SK-N-SH treated with all-trans-retinoic acid at 6 μM for 48 hours (cell line): Measurements from ENCODE around the gene GOLT1A.

Experiments
- ATAC-seq: fragments of 200-7000 bp; cut with Tn5 transposase; 3 replicates; pipeline ENCODE4 v1.9.1; 2020; ENCODE audit warnings: mild to moderate bottlenecking, moderate library complexity
- ARNTL ChIP-seq: fragments of 450-650 bp; formaldehyde crosslinking; IDR thresholded peaks from 2 replicates; pipeline ENCODE4 v1.5.0; 2020; ENCODE audit warnings: low read depth, mild to moderate bottlenecking, moderate library complexity, borderline replicate concordance
- BACH2 ChIP-seq: fragments of 250-450 bp; sonication (Bioruptor Pico); IDR thresholded peaks from 2 replicates; pipeline ENCODE4 v1.9.0; 2021; ENCODE audit warnings: mild to moderate bottlenecking, borderline replicate concordance
- CREB5 ChIP-seq: fragments of 250-450 bp; sonication (Bioruptor Pico); IDR thresholded peaks from 2 replicates; pipeline ENCODE4 v1.5.1; 2020; ENCODE audit warnings: low read depth, mild to moderate bottlenecking, moderate library complexity
- CSDC2 ChIP-seq: fragments of 250-450 bp; sonication (Bioruptor Pico); IDR thresholded peaks from 2 replicates; pipeline ENCODE4 v1.5.0; 2020; ENCODE audit warnings: mild to moderate bottlenecking, moderate library complexity
- ESRRG ChIP-seq: fragments of 250-450 bp; sonication (Bioruptor Pico); IDR thresholded peaks from 2 replicates; pipeline ENCODE4 v1.6.1; 2021; ENCODE audit warnings: mild to moderate bottlenecking
- GLIS3 ChIP-seq: fragments of 250-450 bp; sonication (Bioruptor Pico); IDR thresholded peaks from 2 replicates; pipeline ENCODE4 v1.5.0; 2020; ENCODE audit warnings: mild to moderate bottlenecking, moderate library complexity
- OSR1 ChIP-seq: fragments of 250-450 bp; sonication (Bioruptor Pico); IDR thresholded peaks from 2 replicates; pipeline ENCODE4 v1.8.0; 2022; ENCODE audit warnings: moderate library complexity, mild to moderate bottlenecking, inconsistent platforms
- PATZ1 ChIP-seq: fragments of 250-450 bp; sonication (Bioruptor Pico); IDR thresholded peaks from 2 replicates; pipeline ENCODE4 v1.8.0; 2020; ENCODE audit warnings: mild to moderate bottlenecking, moderate library complexity, borderline replicate concordance
- POU6F1 ChIP-seq: fragments of 250-450 bp; sonication (Bioruptor Pico); IDR thresholded peaks from 2 replicates; pipeline ENCODE4 v1.8.0; 2021; ENCODE audit warnings: low read depth, mild to moderate bottlenecking, moderate library complexity, borderline replicate concordance
- PPARA ChIP-seq: fragments of 250-450 bp; sonication (Bioruptor Pico); IDR thresholded peaks from 2 replicates; pipeline ENCODE4 v1.5.0; 2020; ENCODE audit warnings: mild to moderate bottlenecking, borderline replicate concordance
- RARB ChIP-seq: fragments of 250-450 bp; sonication (Bioruptor Pico); IDR thresholded peaks from 2 replicates; pipeline ENCODE4 v1.8.0; 2021; ENCODE audit warnings: mild to moderate bottlenecking, moderate library complexity
- SNAI2 ChIP-seq: fragments of 250-450 bp; sonication (Bioruptor Pico); IDR thresholded peaks from 2 replicates; pipeline ENCODE4 v1.5.0; 2020; ENCODE audit warnings: mild to moderate bottlenecking, moderate library complexity
- TCF4 ChIP-seq: fragments of 250-450 bp; sonication (Bioruptor Pico); IDR thresholded peaks from 2 replicates; pipeline ENCODE4 v1.8.0; 2021; ENCODE audit warnings: mild to moderate bottlenecking, moderate library complexity, borderline replicate concordance
- TOX ChIP-seq: fragments of 250-450 bp; sonication (Bioruptor Pico); IDR thresholded peaks from 2 replicates; pipeline ENCODE4 v1.8.0; 2021; ENCODE audit warnings: mild to moderate bottlenecking, moderate library complexity, borderline replicate concordance
- TSHZ2 ChIP-seq: fragments of 250-450 bp; sonication (Bioruptor Pico); IDR thresholded peaks from 2 replicates; pipeline ENCODE4 v1.5.0; 2020; ENCODE audit warnings: mild to moderate bottlenecking, moderate library complexity
- ZC3H10 ChIP-seq: fragments of 250-450 bp; sonication (Bioruptor Pico); IDR thresholded peaks from 2 replicates; pipeline ENCODE4 v1.5.1; 2021; ENCODE audit warnings: mild to moderate bottlenecking, moderate library complexity
- ZFP3 ChIP-seq: fragments of 250-450 bp; sonication (Bioruptor Pico); IDR thresholded peaks from 2 replicates; pipeline ENCODE4 v1.5.0; 2020; ENCODE audit warnings: mild to moderate bottlenecking, moderate library complexity
- ZFP30 ChIP-seq: fragments of 450-650 bp; formaldehyde crosslinking; IDR thresholded peaks from 2 replicates; pipeline ENCODE4 v1.5.0; 2022; ENCODE audit warnings: mild to moderate bottlenecking, moderate library complexity
- ZNF565 ChIP-seq: fragments of 450-650 bp; formaldehyde crosslinking; conservative IDR thresholded peaks from 2 replicates; pipeline ENCODE4 v1.5.0; 2020; ENCODE audit warnings: low read depth, mild to moderate bottlenecking, moderate library complexity
- ZNF70 ChIP-seq: fragments of 450-650 bp; formaldehyde crosslinking; IDR thresholded peaks from 2 replicates; pipeline ENCODE4 v1.5.0; 2020; ENCODE audit warnings: mild to moderate bottlenecking, moderate library complexity
- ZNF8 ChIP-seq: fragments of 450-650 bp; formaldehyde crosslinking; IDR thresholded peaks from 2 replicates; pipeline ENCODE4 v1.5.0; 2020; ENCODE audit warnings: mild to moderate bottlenecking, moderate library complexity
- TF ChIP-seq, protein P1 (sequence below): fragments of 250-450 bp; sonication (Bioruptor Pico); IDR thresholded peaks from 2 replicates; pipeline ENCODE4 v1.5.1; 2021; ENCODE audit warnings: mild to moderate bottlenecking, moderate library complexity

GOLT1A gene

DNA sequence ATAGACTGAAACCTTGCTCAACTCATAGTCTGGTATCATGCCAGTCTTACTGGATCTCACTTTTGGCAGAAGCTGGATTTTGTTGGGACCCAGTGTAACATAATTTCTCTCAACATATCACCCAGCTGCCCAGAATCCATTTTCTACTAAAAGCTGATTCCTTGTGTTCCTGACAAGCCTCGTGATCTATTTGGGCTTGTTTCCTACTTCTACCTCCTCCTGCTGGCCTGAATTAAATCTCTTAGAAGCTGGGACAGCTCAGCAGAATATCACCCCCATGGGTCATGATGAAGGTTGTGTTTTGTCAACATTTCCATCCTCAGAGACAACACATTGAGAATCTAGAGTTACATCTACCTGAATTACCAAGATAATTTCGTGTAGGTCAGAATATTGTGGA is 7.7 kb downstream of the GOLT1A start:
- TF ChIP-seq ZNF8 (CRISPR knock-in tag) (no peak), OSR1 (CRISPR knock-in tag) (no peak), CREB5 (CRISPR knock-in tag) (no peak), BACH2 (no peak), ZNF70 (CRISPR knock-in tag) (no peak), TCF4 (CRISPR knock-in tag) (no peak), ZFP30 (no peak)
- 0 out of 3 replicates have a peak, but pooled peaks have one; percentile 23 for ATAC-seq

- ATAC-seq, result no peak
- no peak for TF ChIP-seq RARB (CRISPR knock-in tag)
- no peak for TF ChIP-seq CREB5 (CRISPR knock-in tag)
- TF ChIP-seq TOX, result no peak
- no peak for TF ChIP-seq ZNF565
- TF ChIP-seq OSR1 (CRISPR knock-in tag), result no peak
- no peak for TF ChIP-seq TCF4 (CRISPR knock-in tag)
- no peak for TF ChIP-seq ZC3H10 (CRISPR knock-in tag)
- TF ChIP-seq CSDC2, result no peak
- no peak for TF ChIP-seq PPARA
- no peak for TF ChIP-seq ZFP3 (CRISPR knock-in tag)
- TF ChIP-seq GLIS3 (CRISPR knock-in tag), result no peak
- TF ChIP-seq ZFP30, result no peak
- no peak for TF ChIP-seq POU6F1 (CRISPR knock-in tag)
- TF ChIP-seq ESRRG (CRISPR knock-in tag), result no peak
- TF ChIP-seq TSHZ2 (CRISPR knock-in tag), result no peak
- no peak for TF ChIP-seq PATZ1
- no peak for TF ChIP-seq BACH2
- TF ChIP-seq SNAI2, result no peak
- no peak for TF ChIP-seq ZNF8 (CRISPR knock-in tag)
Measured at GRCh38 chr1:204205486-204205885, 8.3 kb downstream of the GOLT1A start.

DNA sequence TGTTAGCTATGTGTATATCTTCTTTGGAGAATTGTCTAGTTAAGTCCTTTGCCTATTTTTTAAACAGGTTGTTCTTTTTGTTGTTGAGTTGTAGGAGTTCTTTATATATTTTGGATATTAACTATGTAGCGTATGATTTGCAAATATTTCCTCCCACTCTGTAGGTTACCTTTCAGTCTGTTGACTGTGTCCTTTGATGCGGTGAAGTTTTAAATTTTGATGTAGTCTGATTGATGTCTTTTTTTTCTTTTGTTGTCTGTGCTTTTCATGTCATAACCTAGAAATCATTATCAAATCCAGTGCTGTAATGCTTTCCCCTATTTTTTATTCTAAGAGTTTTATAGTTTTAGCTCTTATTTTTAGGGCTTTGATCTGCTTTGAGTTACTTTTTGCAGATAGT is 8.8 kb downstream of the GOLT1A start:
- TF ChIP-seq ZC3H10 (CRISPR knock-in tag), result no peak
- TF ChIP-seq ZNF8 (CRISPR knock-in tag), result no peak
- no peak for TF ChIP-seq PATZ1
- no peak for TF ChIP-seq CSDC2
- no peak for TF ChIP-seq ARNTL (CRISPR knock-in tag)
- TF ChIP-seq GLIS3 (CRISPR knock-in tag), result no peak
- TF ChIP-seq ZNF565, result no peak
- no peak for TF ChIP-seq ESRRG (CRISPR knock-in tag)
- TF ChIP-seq, protein P1, sequence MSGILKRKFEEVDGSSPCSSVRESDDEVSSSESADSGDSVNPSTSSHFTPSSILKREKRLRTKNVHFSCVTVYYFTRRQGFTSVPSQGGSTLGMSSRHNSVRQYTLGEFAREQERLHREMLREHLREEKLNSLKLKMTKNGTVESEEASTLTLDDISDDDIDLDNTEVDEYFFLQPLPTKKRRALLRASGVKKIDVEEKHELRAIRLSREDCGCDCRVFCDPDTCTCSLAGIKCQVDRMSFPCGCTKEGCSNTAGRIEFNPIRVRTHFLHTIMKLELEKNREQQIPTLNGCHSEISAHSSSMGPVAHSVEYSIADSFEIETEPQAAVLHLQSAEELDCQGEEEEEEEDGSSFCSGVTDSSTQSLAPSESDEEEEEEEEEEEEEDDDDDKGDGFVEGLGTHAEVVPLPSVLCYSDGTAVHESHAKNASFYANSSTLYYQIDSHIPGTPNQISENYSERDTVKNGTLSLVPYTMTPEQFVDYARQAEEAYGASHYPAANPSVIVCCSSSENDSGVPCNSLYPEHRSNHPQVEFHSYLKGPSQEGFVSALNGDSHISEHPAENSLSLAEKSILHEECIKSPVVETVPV (CRISPR knock-in tag), result no peak
- TF ChIP-seq BACH2, result no peak
- no peak for TF ChIP-seq TSHZ2 (CRISPR knock-in tag)
- no peak for TF ChIP-seq SNAI2
- no peak for TF ChIP-seq ZFP30
- TF ChIP-seq ZNF70 (CRISPR knock-in tag), result no peak
- TF ChIP-seq PPARA, result no peak
- ATAC-seq, result no peak
